ENCODE results near the gene PCNT. TPM values are rescaled to one million over a fixed set of nuclear protein-coding genes. Genes with fewer than 3 reads are reported as not detected.
A peak's percentile ranks its signal among the peaks of the same experiment; 100 is the strongest.

PCNT gene
- total RNA-seq, 4 donors from 2014 or later = 6.2 to 29.7 (median 17.1) TPM

- Histone ChIP-seq H3K27ac (no peak overlapping the region), H3K27me3 (no peaks in the 10 kb centered on the region), H3K9me3 (no peaks in the 10 kb centered on the region), H3K36me3 (no peaks in the 10 kb centered on the region), H3K4me3 (peak overlapping the region; percentile 84 to 97), H3K4me1 (peaks cover 0 to 9% of the 10 kb centered on the region in 2 donors)
- no peak for DNase-seq
- intact Hi-C loops (cut with DNase I; ENCODE audit: low total_unique reads) = no loop called here
- TF ChIP-seq CTCF (IDR thresholded peaks at IDR 0.05) (no peak), POLR2A (IDR thresholded peaks at IDR 0.05) (no peak)
These were observed 1.4 kb upstream of the PCNT start for GRCh38 chr21:46322351-46323226.

GRCh38 chr21:46323227-46323709 is 688 bp upstream of the PCNT start:
- peaks cover 0 to 9% of the 10 kb centered on the region in 2 donors for H3K4me1 ChIP-seq
- H3K27me3 ChIP-seq = no peaks in the 10 kb centered on the region
- intact Hi-C loops (cut with DNase I; ENCODE audit: low total_unique reads) = no loop called here
- TF ChIP-seq CTCF (IDR thresholded peaks at IDR 0.05) (no peak), POLR2A (IDR thresholded peaks at IDR 0.05) (no peak)
- peak overlapping the region; percentile 84 to 97 for H3K4me3 ChIP-seq
- H3K36me3 ChIP-seq = no peaks in the 10 kb centered on the region
- DNase-seq = no peak
- H3K27ac ChIP-seq = peak overlapping the region in 1 of 2 donors; percentile 16
- no peaks in the 10 kb centered on the region for H3K9me3 ChIP-seq

GRCh38 chr21:46324390-46325072 is 575 bp downstream of the PCNT start:
- TF ChIP-seq CTCF (IDR thresholded peaks at IDR 0.05) (peak in 3 of 4 experiments; percentile 27 to 40 (median 27)), POLR2A (IDR thresholded peaks at IDR 0.05) (peak in 1 of 2 donors; percentile 63)
- no peaks in the 10 kb centered on the region for H3K27me3 ChIP-seq
- peaks cover 0 to 9% of the 10 kb centered on the region in 2 donors for H3K4me1 ChIP-seq
- no peaks in the 10 kb centered on the region for H3K9me3 ChIP-seq
- intact Hi-C loops (cut with DNase I; ENCODE audit: low total_unique reads) = no loop called here
- H3K4me3 ChIP-seq = peak overlapping the region; percentile 84 to 97
- H3K36me3 ChIP-seq = no peaks in the 10 kb centered on the region
- peak; percentile 83 to 84 for DNase-seq
- H3K27ac ChIP-seq = peak overlapping the region; percentile 97 to 99

GRCh38 chr21:46325073-46325912 is 1.3 kb downstream of the PCNT start:
- DNase-seq = peak; percentile 28 to 48
- intact Hi-C loops (cut with DNase I; ENCODE audit: low total_unique reads) = no loop called here
- H3K9me3 ChIP-seq = no peaks in the 10 kb centered on the region
- TF ChIP-seq POLR2A (IDR thresholded peaks at IDR 0.05) (no peak), CTCF (IDR thresholded peaks at IDR 0.05) (peak in 1 of 4 experiments; percentile 16)
- no peaks in the 10 kb centered on the region for H3K27me3 ChIP-seq
- H3K4me1 ChIP-seq = peaks cover 0 to 9% of the 10 kb centered on the region in 2 donors
- H3K4me3 ChIP-seq = peak overlapping the region; percentile 84 to 97
- H3K27ac ChIP-seq = peak overlapping the region; percentile 85 to 99
- H3K36me3 ChIP-seq = no peaks in the 10 kb centered on the region
